Stimulated activated naive CD8-positive, alpha-beta T cell treated with anti-CD3 and anti-CD28 coated beads, Interleukin-15, Interleukin-2, amounts not matched to agents 100 ng/mL and 50 ng/mL, for 24 hours (primary cell): ENCODE measurements around the gene SLC27A1.
"Not testable (repeated sequence)": the region's sequence is repeated elsewhere in the genome, so short reads cannot be mapped to it uniquely, and the experiment has no call there.

ENCODE experiments used
- H3K27ac Mint-ChIP-seq: one replicate; pipeline ENCODE4 v1.8.0; 2021; ENCODE audit warnings: mild to moderate bottlenecking, mixed read lengths
- H3K27me3 Mint-ChIP-seq: one replicate; pipeline ENCODE4 v1.8.0; 2021; ENCODE audit warnings: mixed read lengths
- H3K36me3 Mint-ChIP-seq: one replicate; pipeline ENCODE4 v1.8.0; 2021; ENCODE audit warnings: low read depth, mixed read lengths
- H3K4me1 Mint-ChIP-seq: one replicate; pipeline ENCODE4 v1.8.0; 2021; ENCODE audit warnings: low read depth, mixed read lengths
- H3K4me3 Mint-ChIP-seq: one replicate; pipeline ENCODE4 v1.8.0; 2021; ENCODE audit warnings: mild to moderate bottlenecking, mixed read lengths
- H3K9me3 Mint-ChIP-seq: one replicate; pipeline ENCODE4 v1.8.0; 2021; ENCODE audit warnings: mixed read lengths

SLC27A1 gene

GRCh38 chr19:17548145-17548544, 77.8 kb downstream of the SLC27A1 start:
- H3K27ac Mint-ChIP-seq: no peak overlapping the region
- no peaks in the 10 kb centered on the region for H3K4me1 Mint-ChIP-seq
- no peaks in the 10 kb centered on the region for H3K9me3 Mint-ChIP-seq
- no peaks in the 10 kb centered on the region for H3K36me3 Mint-ChIP-seq
- H3K27me3 Mint-ChIP-seq: no peaks in the 10 kb centered on the region
- no peak overlapping the region for H3K4me3 Mint-ChIP-seq

- no peak overlapping the region for H3K27ac Mint-ChIP-seq
- H3K4me1 Mint-ChIP-seq: peaks cover 4% of the 10 kb centered on the region
- H3K36me3 Mint-ChIP-seq: no peaks in the 10 kb centered on the region
- no peaks in the 10 kb centered on the region for H3K9me3 Mint-ChIP-seq
- H3K4me3 Mint-ChIP-seq: no peak overlapping the region
- H3K27me3 Mint-ChIP-seq: no peaks in the 10 kb centered on the region
These were observed 78.9 kb downstream of the SLC27A1 start for GRCh38 chr19:17549085-17549740.

GRCh38 chr19:17550076-17550667, 79.8 kb downstream of the SLC27A1 start:
- Mint-ChIP-seq H3K27ac (no peak overlapping the region), H3K4me1 (peaks cover 8% of the 10 kb centered on the region), H3K27me3 (no peaks in the 10 kb centered on the region), H3K36me3 (no peaks in the 10 kb centered on the region), H3K4me3 (no peak overlapping the region), H3K9me3 (no peaks in the 10 kb centered on the region)

DNA sequence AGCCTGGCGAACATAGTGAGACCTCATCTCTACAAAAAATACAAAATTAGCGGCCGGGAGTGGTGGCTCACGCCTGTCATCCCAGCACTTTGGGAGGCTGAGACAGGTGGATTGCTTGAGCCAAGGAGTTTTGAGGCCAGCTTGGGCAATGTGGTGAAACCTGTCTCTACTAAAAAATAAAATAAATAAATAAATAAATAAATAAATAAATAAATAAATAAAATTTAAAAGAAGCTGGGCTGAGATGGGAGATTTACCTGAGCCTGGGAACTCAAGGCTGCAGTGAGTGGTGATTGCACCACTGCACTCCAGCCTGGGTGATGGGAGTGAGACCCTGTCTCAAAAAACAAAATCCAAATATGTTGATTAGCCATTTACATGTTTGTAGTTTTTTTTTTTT, 82.4 kb downstream of the SLC27A1 start:
- Mint-ChIP-seq H3K36me3 (peaks cover 11% of the 10 kb centered on the region), H3K4me1 (peaks cover 17% of the 10 kb centered on the region)
- H3K27ac Mint-ChIP-seq, H3K27me3 Mint-ChIP-seq, H3K9me3 Mint-ChIP-seq, H3K4me3 Mint-ChIP-seq: not testable (repeated sequence)

DNA sequence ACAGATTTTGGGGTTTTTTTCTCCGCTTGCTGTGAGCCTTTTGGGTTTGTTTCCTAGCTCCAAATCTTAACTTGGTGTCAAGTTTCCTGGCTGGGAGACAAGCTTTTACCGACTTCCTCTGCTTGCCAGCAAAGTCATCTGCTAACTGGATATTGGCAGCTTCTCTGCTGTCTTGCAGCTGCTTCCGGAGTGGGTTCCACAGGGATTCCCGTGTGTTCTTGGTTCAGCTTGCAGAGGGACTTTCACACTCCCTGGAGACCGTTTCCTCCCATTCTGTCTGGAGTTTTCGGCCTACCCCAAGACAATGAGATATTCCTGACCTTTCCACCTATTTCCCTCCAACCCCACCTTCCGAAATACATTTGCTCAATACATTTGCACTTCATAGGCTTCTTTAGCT, 82.9 kb downstream of the SLC27A1 start:
- Mint-ChIP-seq H3K27me3 (no peaks in the 10 kb centered on the region), H3K4me1 (peaks cover 17% of the 10 kb centered on the region), H3K4me3 (no peak overlapping the region), H3K9me3 (no peaks in the 10 kb centered on the region), H3K27ac (no peak overlapping the region), H3K36me3 (peaks cover 11% of the 10 kb centered on the region)

GRCh38 chr19:17554968-17555479, 84.7 kb downstream of the SLC27A1 start:
- peak overlapping the region; percentile 73 for H3K4me3 Mint-ChIP-seq
- peaks cover 20% of the 10 kb centered on the region for H3K36me3 Mint-ChIP-seq
- peak overlapping the region; percentile 76 for H3K27ac Mint-ChIP-seq
- no peaks in the 10 kb centered on the region for H3K27me3 Mint-ChIP-seq
- no peaks in the 10 kb centered on the region for H3K9me3 Mint-ChIP-seq
- H3K4me1 Mint-ChIP-seq: peaks cover 23% of the 10 kb centered on the region

GRCh38 chr19:17555480-17555928, 85.2 kb downstream of the SLC27A1 start, which contains the start of gene COLGALT1:
Gene COLGALT1 (plus strand): TSS chr19:17555649. CDS start chr19:17555714, 65 bp downstream.
- H3K36me3 Mint-ChIP-seq: peaks cover 25% of the 10 kb centered on the region
- H3K9me3 Mint-ChIP-seq: no peaks in the 10 kb centered on the region
- H3K27ac Mint-ChIP-seq: peak within 1 kb of the TSS; percentile 87
- no peaks in the 10 kb centered on the region for H3K27me3 Mint-ChIP-seq
- H3K4me1 Mint-ChIP-seq: peaks cover 28% of the 10 kb centered on the region
- H3K4me3 Mint-ChIP-seq: peak within 1 kb of the TSS; percentile 89
